Sigmoid colon (tissue), 7 donors: Measurements from ENCODE around the gene HSBP1L1. TPM values are rescaled to one million over a fixed set of nuclear protein-coding genes. Genes with fewer than 3 reads are reported as not detected.
A peak's percentile ranks its signal among the peaks of the same experiment; 100 is the strongest.

Source experiments
- DNase-seq: peaks from one replicate; pipeline ENCODE4 v3.0.0-alpha.2; 2019
- H3K27ac ChIP-seq, 4 donors: fragments of 200-600 bp; sonication (generic); one replicate each; pipeline ENCODE4 v1.5.1; 2016 to 2019; ENCODE audit warnings: mild to moderate bottlenecking in 1 of 4
- H3K27me3 ChIP-seq, 3 donors: fragments of 200-600 bp; sonication (generic); one replicate each; pipeline ENCODE4 v1.5.1; 2019; ENCODE audit warnings: mild to moderate bottlenecking in 1 of 3
- H3K36me3 ChIP-seq, 4 donors: fragments of 200-600 bp; sonication (generic); one replicate each; pipeline ENCODE4 v1.5.1; 2016 to 2019
- H3K4me1 ChIP-seq, 4 donors: fragments of 200-600 bp; sonication (generic); one replicate each; pipeline ENCODE4 v1.5.1; 2017 to 2019
- H3K4me3 ChIP-seq, 4 donors: fragments of 200-600 bp; sonication (generic); one replicate each; pipeline ENCODE4 v1.5.1; 2017 to 2019; ENCODE audit warnings: mild to moderate bottlenecking in 2 of 4, moderate library complexity in 1 of 4
- H3K9me3 ChIP-seq, 4 donors: fragments of 200-600 bp in 3 of 4; sonication (generic) in 3 of 4; one replicate each; pipeline versions ENCODE4 v1.5.1 to v1.6.1; 2013 to 2019
- CTCF ChIP-seq, 4 experiments: fragments of 450-650 bp in 3 of 4; fragments of 200-600 bp in 1 of 4; IDR thresholded peaks; one replicate each; pipeline ENCODE4 v1.5.1; 2016 to 2019; ENCODE audit warnings: antibody characterized with exemption in 4 of 4, mild to moderate bottlenecking in 3 of 4, moderate library complexity in 2 of 4
- EP300 ChIP-seq, 4 donors: sonication (generic); formaldehyde crosslinking; IDR thresholded peaks; one replicate each; pipeline ENCODE4 v1.6.1; 2017; ENCODE audit warnings: antibody characterized with exemption in 4 of 4
- POLR2A ChIP-seq, 2 donors: fragments of 450-650 bp; IDR thresholded peaks; one replicate each; pipeline ENCODE4 v1.6.1; 2016; ENCODE audit warnings: antibody characterized with exemption in 2 of 2, mild to moderate bottlenecking in 2 of 2, moderate library complexity in 2 of 2
- POLR2AphosphoS5 ChIP-seq, 4 donors: sonication (generic); formaldehyde crosslinking; IDR thresholded peaks; one replicate each; pipeline ENCODE4 v1.6.1; 2017; ENCODE audit warnings: antibody characterized with exemption in 4 of 4
- WGBS, 2 donors: extraction: QIAGEN DNeasy Blood & Tissue Kit; methylation state at CpG; one replicate each; pipeline ENCODE4 v1.1.7; 2013; 5-methylcytosine and 5-hydroxymethylcytosine counted together
- intact Hi-C: fragments of 100-400 bp; cut with DNase I; formaldehyde crosslinking; loops from one replicate; pipeline ENCODE4 v1.15.1; 2023
- polyA plus RNA-seq, 3 donors: library from polyadenylated mRNA; stranded (reverse); fragments of 200-250 nt; gene quantifications; one replicate each; pipeline ENCODE4 v1.2.3, GENCODE V29; 2013
- total RNA-seq, 4 donors: library from RNA; depleted of rRNA; stranded (reverse); fragments of >200 nt; gene quantifications; one replicate each; pipeline ENCODE4 v1.1.0, GENCODE V29; 2016
- donor health status: healthy with polysubstance abuse.
- donor health status: Bipolar disorder and iron deficiency.
- donor health status: healthy.

The HSBP1L1 gene
- total RNA-seq (10 to 100 TPM; 15.8 to 21.0 (median 19.3) TPM), polyA plus RNA-seq (10 to 100 TPM; 37.9 to 86.5 (median 51.1) TPM)

- 1 to 2% methylated on average over 73 of the region's 73 CpGs for WGBS, 2 donors
- Histone ChIP-seq H3K9me3 (no peaks in the 10 kb centered on the region), H3K4me1 (peaks cover 0 to 19% (median 11%) of the 10 kb centered on the region in 4 donors), H3K27me3 (peaks cover 0 to 27% (median 0%) of the 10 kb centered on the region in 3 donors), H3K27ac (peak within 1 kb of the TSS; percentile 64 to 80 (median 74)), H3K36me3 (peaks cover 0 to 6% (median 0%) of the 10 kb centered on the region in 4 donors), H3K4me3 (peak within 1 kb of the TSS; percentile 39 to 72 (median 66))
- peak in 1 of 4 donors; percentile 29 for TF ChIP-seq POLR2AphosphoS5 (IDR thresholded peaks at IDR 0.05)
- no peak for TF ChIP-seq POLR2A (IDR thresholded peaks at IDR 0.05)
- peak in 2 of 4 experiments; percentile 35 to 38 for TF ChIP-seq CTCF (IDR thresholded peaks at IDR 0.05)
- intact Hi-C loops = loop anchor here (1.0 kb wide), 1 partner anchor 12 kb away; no protein-coding TSS in a partner anchor
- DNase-seq = peak; percentile 73
These were observed at the start of gene HSBP1L1 for GRCh38 chr18:79964330-79965118. TSS of gene HSBP1L1 (plus strand) at chr18:79964643. CDS start at chr18:79964736, 93 bp downstream.

- no peaks in the 10 kb centered on the region for H3K9me3 ChIP-seq
- peaks cover 9 to 58% (median 16%) of the 10 kb centered on the region in 4 donors for H3K36me3 ChIP-seq
- H3K4me1 ChIP-seq = no peaks in the 10 kb centered on the region
- TF ChIP-seq POLR2AphosphoS5 (IDR thresholded peaks at IDR 0.05) = no peak
- no peak for TF ChIP-seq EP300 (IDR thresholded peaks at IDR 0.05)
- no peak for TF ChIP-seq CTCF (IDR thresholded peaks at IDR 0.05)
- no peak for TF ChIP-seq POLR2A (IDR thresholded peaks at IDR 0.05)
- H3K4me3 ChIP-seq = no peak overlapping the region
- no peak for DNase-seq
- 94 to 95% methylated on average over 50 of the region's 50 CpGs for WGBS, 2 donors
- H3K27me3 ChIP-seq = no peaks in the 10 kb centered on the region
- intact Hi-C loops = no loop called here
- H3K27ac ChIP-seq = no peak overlapping the region
These were observed 49.0 kb upstream of the HSBP1L1 start for GRCh38 chr18:79915161-79916127.

DNA sequence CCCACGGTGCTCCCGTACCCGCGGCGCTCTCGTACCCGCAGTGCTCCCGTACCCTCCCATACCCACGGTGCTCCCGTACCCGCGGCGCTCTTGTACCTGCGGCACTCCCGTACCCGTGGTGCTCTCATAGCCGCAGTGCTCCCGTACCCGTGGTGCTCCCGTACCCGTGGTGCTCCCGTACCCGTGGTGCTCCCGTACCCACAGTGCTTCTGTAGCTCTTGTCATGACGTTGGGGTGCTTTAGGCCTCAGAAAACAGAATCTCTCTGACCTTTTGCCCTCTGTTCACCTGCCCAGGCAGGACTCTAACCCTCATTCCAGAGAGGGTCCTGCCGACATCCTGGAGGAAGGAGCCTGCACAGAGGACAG, 48.3 kb upstream of the HSBP1L1 start:
- no peaks in the 10 kb centered on the region for H3K9me3 ChIP-seq
- DNase-seq = no peak
- no peak for TF ChIP-seq EP300 (IDR thresholded peaks at IDR 0.05)
- no peak for TF ChIP-seq POLR2AphosphoS5 (IDR thresholded peaks at IDR 0.05)
- no peak for TF ChIP-seq CTCF (IDR thresholded peaks at IDR 0.05)
- TF ChIP-seq POLR2A (IDR thresholded peaks at IDR 0.05) = no peak
- intact Hi-C loops = no loop called here
- no peaks in the 10 kb centered on the region for H3K4me1 ChIP-seq
- H3K36me3 ChIP-seq = peaks cover 9 to 58% (median 16%) of the 10 kb centered on the region in 4 donors
- no peaks in the 10 kb centered on the region for H3K27me3 ChIP-seq
- H3K27ac ChIP-seq = no peak overlapping the region
- no peak overlapping the region for H3K4me3 ChIP-seq
- WGBS, 2 donors = 87 to 92% methylated on average over 26 of the region's 26 CpGs

DNA sequence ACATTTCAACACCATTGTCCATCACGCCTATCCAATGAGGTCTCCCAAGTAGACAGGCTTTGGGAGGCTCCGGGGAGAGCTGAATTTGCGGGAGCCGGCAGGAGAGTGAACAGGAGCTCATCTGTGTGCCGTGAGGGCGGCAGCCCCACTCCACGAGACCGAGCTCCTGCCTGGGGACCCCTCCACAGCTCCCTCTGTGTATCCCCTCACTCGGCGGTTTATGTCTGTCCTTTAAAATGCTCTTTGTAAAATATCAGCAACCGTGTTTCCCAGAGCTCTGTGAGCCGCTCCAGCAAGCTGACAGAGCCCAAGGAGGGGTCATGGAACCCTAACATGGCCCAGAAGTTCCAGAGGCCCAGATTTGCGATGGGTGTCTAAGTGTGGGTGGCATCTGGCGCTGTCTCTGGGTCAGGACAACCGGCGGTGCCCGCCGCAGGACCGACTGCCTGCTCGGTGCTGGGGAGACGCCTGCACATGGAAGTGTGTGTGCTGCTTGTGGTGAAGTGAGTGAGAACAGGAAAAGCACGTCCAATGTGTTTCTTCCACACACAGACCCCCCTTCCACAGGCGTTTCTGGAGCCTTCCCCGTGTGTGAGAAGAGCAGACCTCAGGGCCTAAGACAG, 47.8 kb upstream of the HSBP1L1 start:
- no peak overlapping the region for H3K27ac ChIP-seq
- no peaks in the 10 kb centered on the region for H3K9me3 ChIP-seq
- H3K4me3 ChIP-seq = no peak overlapping the region
- peaks cover 9 to 58% (median 16%) of the 10 kb centered on the region in 4 donors for H3K36me3 ChIP-seq
- H3K4me1 ChIP-seq = no peaks in the 10 kb centered on the region
- WGBS, 2 donors = 96 to 98% methylated on average over 24 of the region's 24 CpGs
- intact Hi-C loops = no loop called here
- DNase-seq = peak; percentile 39
- no peaks in the 10 kb centered on the region for H3K27me3 ChIP-seq
- TF ChIP-seq CTCF (IDR thresholded peaks at IDR 0.05) = no peak
- TF ChIP-seq POLR2AphosphoS5 (IDR thresholded peaks at IDR 0.05) = no peak
- no peak for TF ChIP-seq POLR2A (IDR thresholded peaks at IDR 0.05)
- TF ChIP-seq EP300 (IDR thresholded peaks at IDR 0.05) = no peak
